GM23248 (cell line): ENCODE results near the gene BORA. TPM values are rescaled to one million over a fixed set of nuclear protein-coding genes. Genes with fewer than 3 reads are reported as not detected.

Experiments used
- DNase-seq: peaks from one replicate; pipeline ENCODE4 v3.0.0-alpha.2; 2015
- H2AFZ ChIP-seq: fragments of 200-600 bp; sonication (generic); 2 replicates; pipeline ENCODE4 v1.6.1; 2016; ENCODE audit warnings: antibody characterized with exemption
- H3F3A ChIP-seq: fragments of 200-600 bp; sonication (generic); 2 replicates; pipeline ENCODE4 v1.6.1; 2016; ENCODE audit warnings: mild to moderate bottlenecking, antibody characterized with exemption, mixed run types; ENCODE audit not compliant: insufficient read depth
- H3K27ac ChIP-seq: fragments of 200-600 bp; sonication (generic); 2 replicates; pipeline ENCODE4 v1.5.1; 2016; ENCODE audit warnings: mild to moderate bottlenecking
- H3K27me3 ChIP-seq: fragments of 200-600 bp; sonication (generic); replicated peaks from 2 replicates; pipeline ENCODE4 v1.6.1; 2016; ENCODE audit warnings: mild to moderate bottlenecking; ENCODE audit not compliant: insufficient read depth
- H3K36me3 ChIP-seq: fragments of 200-600 bp; sonication (generic); 2 replicates; pipeline ENCODE4 v1.6.1; 2016; ENCODE audit warnings: low read depth, mild to moderate bottlenecking
- H3K4me1 ChIP-seq: fragments of 200-600 bp; sonication (generic); 2 replicates; pipeline ENCODE4 v1.6.1; 2016; ENCODE audit warnings: mild to moderate bottlenecking; ENCODE audit not compliant: insufficient read depth
- H3K4me2 ChIP-seq: fragments of 200-600 bp; sonication (generic); one replicate; pipeline ENCODE4 v1.6.1; 2016; ENCODE audit warnings: mild to moderate bottlenecking; ENCODE audit not compliant: unreplicated experiment
- H3K4me3 ChIP-seq: fragments of 200-600 bp; sonication (generic); 2 replicates; pipeline ENCODE4 v1.5.1; 2016; ENCODE audit warnings: mild to moderate bottlenecking
- H3K79me2 ChIP-seq: fragments of 200-600 bp; sonication (generic); 2 replicates; pipeline ENCODE4 v1.6.1; 2016; ENCODE audit warnings: mild to moderate bottlenecking; ENCODE audit not compliant: insufficient read depth
- H3K9ac ChIP-seq: fragments of 200-600 bp; sonication (generic); 2 replicates; pipeline ENCODE4 v1.6.1; 2016; ENCODE audit warnings: mild to moderate bottlenecking
- H3K9me2 ChIP-seq: fragments of 200-600 bp; sonication (generic); 2 replicates; pipeline ENCODE4 v1.6.1; 2016; ENCODE audit warnings: mixed run types, mild to moderate bottlenecking, moderate library complexity; ENCODE audit not compliant: insufficient read depth
- H3K9me3 ChIP-seq: fragments of 200-600 bp; sonication (generic); one replicate; pipeline ENCODE4 v1.6.1; 2017; ENCODE audit warnings: low read depth
- H4K20me1 ChIP-seq: fragments of 200-600 bp; sonication (generic); 2 replicates; pipeline ENCODE4 v1.6.0; 2016; ENCODE audit not compliant: insufficient read depth
- EZH2 ChIP-seq: fragments of 200-600 bp; sonication (generic); IDR thresholded peaks from 2 replicates; pipeline ENCODE4 v1.6.1; 2018; ENCODE audit warnings: antibody characterized with exemption, mild to moderate bottlenecking; ENCODE audit not compliant: insufficient read depth, poor library complexity, severe bottlenecking
- EZH2phosphoT487 ChIP-seq: fragments of 200-600 bp; sonication (generic); IDR thresholded peaks from 2 replicates; pipeline ENCODE4 v1.6.1; 2018; ENCODE audit warnings: antibody characterized with exemption, moderate library complexity, mild to moderate bottlenecking, low read depth; ENCODE audit not compliant: insufficient read depth
- WGBS, 2 experiments: methylation state at CpG; one replicate each; pipeline ENCODE4 v1.1.6; 2015 to 2017; ENCODE audit warnings: low lambda C conversion rate in 2 of 2, low coverage in 1 of 2; ENCODE audit errors: missing lambda C conversion rate in 2 of 2; 5-methylcytosine and 5-hydroxymethylcytosine counted together
- in situ Hi-C: fragments of 300-500 bp; cut with MboI; formaldehyde crosslinking; loops from 2 replicates; pipeline ENCODE4 v1.15.0; 2020
- polyA plus RNA-seq: library from polyadenylated mRNA; unstranded; fragments of >200 nt; fragmentation: Nextera tagmentation; extraction: Ambion mirVana; gene quantifications from 2 replicates; pipeline ENCODE4 v1.2.1, GENCODE V29; 2016
- total RNA-seq: library from RNA; depleted of rRNA; stranded (reverse); fragments of >200 nt; shearing (Covaris generic); gene quantifications from 2 replicates; pipeline ENCODE4 v1.2.3, GENCODE V29; 2014

The BORA gene
- total and polyA plus RNA-seq, 2 experiments from 2014 or later: 5.5 to 7.2 TPM

GRCh38 chr13:72726726-72727416 is 852 bp upstream of the BORA start:
- TF ChIP-seq EZH2 (no peak), EZH2phosphoT487 (no peak)

GRCh38 chr13:72728290-72728605 is 525 bp downstream of the BORA start:
- H3K27ac ChIP-seq: 0 out of 2 replicates have a peak overlapping the region, but pooled peaks have one; percentile 6
- TF ChIP-seq EZH2 (no peak), EZH2phosphoT487 (no peak)
- peak overlapping the region; percentile 81 for H3K4me2 ChIP-seq
- no peaks in the 10 kb centered on the region for H4K20me1 ChIP-seq
- peak overlapping the region; percentile 81 for H3K9ac ChIP-seq
- H2AFZ ChIP-seq: peak overlapping the region; percentile 94
- no peaks in the 10 kb centered on the region for H3K9me2 ChIP-seq
- 0 to 1% methylated on average over 3 of the region's 3 CpGs for WGBS, 2 experiments
- DNase-seq: no peak
- H3K27me3 ChIP-seq: no peaks in the 10 kb centered on the region
- in situ Hi-C loops: no loop called here
- H3F3A ChIP-seq: no peaks in the 10 kb centered on the region
- H3K79me2 ChIP-seq: peaks cover 90% of the 10 kb centered on the region
- H3K4me3 ChIP-seq: peak overlapping the region; percentile 87
- H3K36me3 ChIP-seq: peaks cover 6% of the 10 kb centered on the region; the same call in 1 of the 2 replicates
- H3K4me1 ChIP-seq: peaks cover 22% of the 10 kb centered on the region
- no peaks in the 10 kb centered on the region for H3K9me3 ChIP-seq

More at GRCh38 chr13:72726726-72727416, 852 bp upstream of the BORA start:
- in situ Hi-C loops: no loop called here
- Histone ChIP-seq H3F3A (no peaks in the 10 kb centered on the region), H3K27ac (no peak overlapping the region), H3K9ac (peak overlapping the region; percentile 83), H3K27me3 (no peaks in the 10 kb centered on the region), H3K4me3 (peak overlapping the region; percentile 87), H3K36me3 (peaks cover 1% of the 10 kb centered on the region; the same call in 1 of the 2 replicates), H3K4me1 (peaks cover 22% of the 10 kb centered on the region), H3K79me2 (peaks cover 95% of the 10 kb centered on the region), H3K9me2 (no peaks in the 10 kb centered on the region), H3K9me3 (no peaks in the 10 kb centered on the region), H4K20me1 (no peaks in the 10 kb centered on the region), H2AFZ (peak overlapping the region; percentile 89), H3K4me2 (peak overlapping the region; percentile 86)
- DNase-seq: peak; percentile 66
- 4 to 7% methylated on average over 23 to 49 of the region's 49 CpGs for WGBS, 2 experiments

GRCh38 chr13:72737033-72737432 is 9.3 kb downstream of the BORA start:
- Histone ChIP-seq H3K4me1 (no peaks in the 10 kb centered on the region), H3K9me2 (no peaks in the 10 kb centered on the region), H2AFZ (no peak overlapping the region), H3K9ac (no peak overlapping the region), H4K20me1 (no peaks in the 10 kb centered on the region), H3K79me2 (peaks cover 12% of the 10 kb centered on the region), H3F3A (no peaks in the 10 kb centered on the region), H3K36me3 (peaks cover 21% of the 10 kb centered on the region; the same call in 1 of the 2 replicates), H3K4me2 (no peak overlapping the region), H3K27me3 (no peaks in the 10 kb centered on the region), H3K9me3 (no peaks in the 10 kb centered on the region), H3K4me3 (no peak overlapping the region), H3K27ac (no peak overlapping the region)
- in situ Hi-C loops: no loop called here
- no peak for TF ChIP-seq EZH2phosphoT487
- TF ChIP-seq EZH2: no peak
- no peak for DNase-seq
- WGBS, 2 experiments: 85 to 90% methylated on average over 3 of the region's 3 CpGs

- H3K79me2 ChIP-seq: peaks cover 9% of the 10 kb centered on the region
- H3K4me2 ChIP-seq: no peak overlapping the region
- no peaks in the 10 kb centered on the region for H3F3A ChIP-seq
- WGBS, 2 experiments: 100% methylated on average over 1 of the region's 1 CpG
- no peak for TF ChIP-seq EZH2
- TF ChIP-seq EZH2phosphoT487: no peak
- no peaks in the 10 kb centered on the region for H4K20me1 ChIP-seq
- H2AFZ ChIP-seq: no peak overlapping the region
- DNase-seq: no peak
- H3K9me3 ChIP-seq: no peaks in the 10 kb centered on the region
- no peak overlapping the region for H3K9ac ChIP-seq
- in situ Hi-C loops: no loop called here
- H3K4me3 ChIP-seq: no peak overlapping the region
- H3K27me3 ChIP-seq: no peaks in the 10 kb centered on the region
- H3K9me2 ChIP-seq: no peaks in the 10 kb centered on the region
- no peaks in the 10 kb centered on the region for H3K4me1 ChIP-seq
- H3K27ac ChIP-seq: no peak overlapping the region
- 0 out of 2 replicates have a peak, but pooled peaks cover 14% of the 10 kb centered on the region for H3K36me3 ChIP-seq
Observed at GRCh38 chr13:72740015-72740414, 12.3 kb downstream of the BORA start.
